Thyroid gland (tissue), 4 donors: ENCODE results near the gene UMODL1.

Source experiments
- POLR2A ChIP-seq, 2 donors: fragments of 450-650 bp; IDR thresholded peaks; one replicate each; pipeline ENCODE4 v1.6.1; 2017; ENCODE audit warnings: antibody characterized with exemption in 2 of 2, mild to moderate bottlenecking in 2 of 2, moderate library complexity in 1 of 2
- TF ChIP-seq, protein P1 (sequence below), 6 experiments: fragments of 200-600 bp in 3 of 6; fragments of 450-650 bp in 3 of 6; sonication (generic) in 3 of 6; IDR thresholded peaks; one replicate each; pipeline ENCODE4 v1.5.1; 2016 to 2019; ENCODE audit warnings: antibody characterized with exemption in 6 of 6, mild to moderate bottlenecking in 2 of 6, inconsistent platforms in 1 of 6, moderate library complexity in 1 of 6

DNA sequence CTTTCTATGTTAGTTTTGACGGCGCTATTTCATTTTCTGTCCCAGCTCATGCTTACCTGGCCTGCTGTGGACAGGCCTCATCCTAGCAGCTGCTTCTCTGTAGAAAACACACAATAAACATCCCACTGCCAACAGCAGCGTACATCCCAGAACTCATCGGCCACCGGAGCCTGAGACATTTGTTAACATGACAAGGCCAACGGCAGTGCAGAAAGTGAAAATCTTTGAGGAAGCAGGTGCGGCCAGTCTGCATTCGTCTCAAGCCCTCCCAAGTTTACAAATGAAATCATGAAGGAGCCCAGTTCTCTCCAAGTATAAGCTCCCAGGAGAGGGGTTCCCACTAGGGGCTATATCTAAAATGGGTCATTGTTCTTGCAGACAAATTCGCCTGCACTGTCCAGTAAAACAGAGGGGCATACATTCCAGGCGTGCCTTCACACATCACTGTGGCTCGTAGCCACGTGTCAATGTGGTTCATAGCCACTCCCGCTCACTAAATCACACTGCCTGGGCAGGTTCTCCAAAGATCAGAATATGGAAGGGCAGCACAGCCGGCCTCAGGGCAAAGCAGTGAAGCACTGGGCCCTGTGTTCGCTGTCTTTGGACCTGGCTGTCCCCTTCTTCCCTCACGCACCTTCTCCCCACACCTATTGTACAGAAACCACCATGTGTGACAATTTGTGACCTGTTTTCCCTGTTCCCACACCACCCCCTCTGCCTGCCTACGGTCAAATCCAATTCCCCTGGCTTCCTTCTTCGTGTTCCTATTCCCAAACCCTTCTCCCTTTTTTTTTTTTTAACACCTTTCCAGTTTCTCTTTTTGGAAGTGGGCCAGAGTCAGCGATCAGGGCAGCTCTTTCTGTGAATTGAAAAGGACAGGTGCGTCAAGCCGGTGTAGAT lies 120.8 kb downstream of the UMODL1 start:
- TF ChIP-seq, protein P1, sequence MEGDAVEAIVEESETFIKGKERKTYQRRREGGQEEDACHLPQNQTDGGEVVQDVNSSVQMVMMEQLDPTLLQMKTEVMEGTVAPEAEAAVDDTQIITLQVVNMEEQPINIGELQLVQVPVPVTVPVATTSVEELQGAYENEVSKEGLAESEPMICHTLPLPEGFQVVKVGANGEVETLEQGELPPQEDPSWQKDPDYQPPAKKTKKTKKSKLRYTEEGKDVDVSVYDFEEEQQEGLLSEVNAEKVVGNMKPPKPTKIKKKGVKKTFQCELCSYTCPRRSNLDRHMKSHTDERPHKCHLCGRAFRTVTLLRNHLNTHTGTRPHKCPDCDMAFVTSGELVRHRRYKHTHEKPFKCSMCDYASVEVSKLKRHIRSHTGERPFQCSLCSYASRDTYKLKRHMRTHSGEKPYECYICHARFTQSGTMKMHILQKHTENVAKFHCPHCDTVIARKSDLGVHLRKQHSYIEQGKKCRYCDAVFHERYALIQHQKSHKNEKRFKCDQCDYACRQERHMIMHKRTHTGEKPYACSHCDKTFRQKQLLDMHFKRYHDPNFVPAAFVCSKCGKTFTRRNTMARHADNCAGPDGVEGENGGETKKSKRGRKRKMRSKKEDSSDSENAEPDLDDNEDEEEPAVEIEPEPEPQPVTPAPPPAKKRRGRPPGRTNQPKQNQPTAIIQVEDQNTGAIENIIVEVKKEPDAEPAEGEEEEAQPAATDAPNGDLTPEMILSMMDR (IDR thresholded peaks at IDR 0.05): no peak
- no peak for TF ChIP-seq POLR2A (IDR thresholded peaks at IDR 0.05)
